A204.1 (cell line): ENCODE results near the gene RGS4.

Source experiments
- FAIRE-seq: peaks from 2 replicates; lab custom pipeline; 2012; peaks lifted over from hg19 to GRCh38; lab: Jason Lieb, UNC

The RGS4 gene

GRCh38 chr1:163069142-163069541 is at the start of gene RGS4:
TSS of gene RGS4 (plus strand) at chr1:163069361. CDS start at chr1:163069485, 124 bp downstream.
- FAIRE-seq: no peak

GRCh38 chr1:163022129-163022528 is 47.0 kb upstream of the RGS4 start:
- no peak for FAIRE-seq

GRCh38 chr1:163027610-163028009 is 41.6 kb upstream of the RGS4 start:
- FAIRE-seq: no peak

- FAIRE-seq: no peak
Measured at GRCh38 chr1:163029901-163030300, 39.3 kb upstream of the RGS4 start.

GRCh38 chr1:163035446-163036249 is 33.5 kb upstream of the RGS4 start:
- no peak for FAIRE-seq

GRCh38 chr1:163036671-163037070 is 32.5 kb upstream of the RGS4 start:
- no peak for FAIRE-seq

- no peak for FAIRE-seq
Measured at GRCh38 chr1:163038928-163039706, 30.0 kb upstream of the RGS4 start.

GRCh38 chr1:163039707-163040093 is 29.5 kb upstream of the RGS4 start:
- no peak for FAIRE-seq

- no peak for FAIRE-seq
Measured at GRCh38 chr1:163046071-163046470, 23.1 kb upstream of the RGS4 start.

GRCh38 chr1:163047951-163048659 is 21.1 kb upstream of the RGS4 start:
- no peak for FAIRE-seq

- no peak for FAIRE-seq
Measured at GRCh38 chr1:163048869-163049268, 20.3 kb upstream of the RGS4 start.

GRCh38 chr1:163049296-163049695 is 19.9 kb upstream of the RGS4 start:
- no peak for FAIRE-seq

- no peak for FAIRE-seq
Measured at GRCh38 chr1:163050496-163050895, 18.7 kb upstream of the RGS4 start.

GRCh38 chr1:163054181-163054591 is 15.0 kb upstream of the RGS4 start:
- FAIRE-seq: no peak

GRCh38 chr1:163055005-163055404 is 14.2 kb upstream of the RGS4 start:
- no peak for FAIRE-seq

- FAIRE-seq: no peak
Measured at GRCh38 chr1:163055531-163055930, 13.6 kb upstream of the RGS4 start.

GRCh38 chr1:163056831-163057230 is 12.3 kb upstream of the RGS4 start:
- no peak for FAIRE-seq

- FAIRE-seq: no peak
Measured at GRCh38 chr1:163060343-163061007, 8.7 kb upstream of the RGS4 start.

- no peak for FAIRE-seq
Measured at GRCh38 chr1:163063143-163063542, 6.0 kb upstream of the RGS4 start.

GRCh38 chr1:163063610-163064009 is 5.6 kb upstream of the RGS4 start:
- no peak for FAIRE-seq

GRCh38 chr1:163066168-163066567 is 3.0 kb upstream of the RGS4 start:
- no peak for FAIRE-seq

- no peak for FAIRE-seq
Measured at GRCh38 chr1:163066686-163067085, 2.5 kb upstream of the RGS4 start.
